ENCODE data around the gene EEPD1.

DNA sequence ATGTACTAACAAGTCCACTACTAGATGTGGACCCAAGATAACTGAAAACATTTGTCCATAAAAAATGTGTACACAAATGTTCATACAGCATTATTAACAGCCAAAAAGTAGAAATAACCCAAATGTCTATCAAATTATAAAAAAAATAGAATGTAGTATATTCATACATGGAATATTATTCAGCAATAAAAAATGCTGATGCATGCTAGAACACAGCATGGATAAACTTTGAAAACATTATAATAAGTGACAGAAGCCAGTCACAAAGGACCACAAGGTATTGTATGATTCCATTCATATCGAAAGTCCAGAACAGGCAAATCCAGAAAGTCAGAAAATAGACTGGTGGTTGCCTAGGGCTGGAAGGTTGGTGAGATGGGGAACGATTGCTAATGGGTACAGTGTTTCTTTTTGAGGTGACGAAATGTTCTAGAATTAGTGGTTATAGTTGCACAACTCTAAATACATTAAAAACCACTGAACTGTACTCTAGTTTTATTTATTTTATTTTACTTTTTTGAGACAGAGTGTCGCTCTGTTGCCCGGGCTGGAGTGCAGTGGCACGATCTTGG, 193.3 kb downstream of the EEPD1 start:
- TF ChIP-seq, protein P1, sequence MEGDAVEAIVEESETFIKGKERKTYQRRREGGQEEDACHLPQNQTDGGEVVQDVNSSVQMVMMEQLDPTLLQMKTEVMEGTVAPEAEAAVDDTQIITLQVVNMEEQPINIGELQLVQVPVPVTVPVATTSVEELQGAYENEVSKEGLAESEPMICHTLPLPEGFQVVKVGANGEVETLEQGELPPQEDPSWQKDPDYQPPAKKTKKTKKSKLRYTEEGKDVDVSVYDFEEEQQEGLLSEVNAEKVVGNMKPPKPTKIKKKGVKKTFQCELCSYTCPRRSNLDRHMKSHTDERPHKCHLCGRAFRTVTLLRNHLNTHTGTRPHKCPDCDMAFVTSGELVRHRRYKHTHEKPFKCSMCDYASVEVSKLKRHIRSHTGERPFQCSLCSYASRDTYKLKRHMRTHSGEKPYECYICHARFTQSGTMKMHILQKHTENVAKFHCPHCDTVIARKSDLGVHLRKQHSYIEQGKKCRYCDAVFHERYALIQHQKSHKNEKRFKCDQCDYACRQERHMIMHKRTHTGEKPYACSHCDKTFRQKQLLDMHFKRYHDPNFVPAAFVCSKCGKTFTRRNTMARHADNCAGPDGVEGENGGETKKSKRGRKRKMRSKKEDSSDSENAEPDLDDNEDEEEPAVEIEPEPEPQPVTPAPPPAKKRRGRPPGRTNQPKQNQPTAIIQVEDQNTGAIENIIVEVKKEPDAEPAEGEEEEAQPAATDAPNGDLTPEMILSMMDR (IDR thresholded peaks at IDR 0.05; ENCODE audit: low read depth, low read length, missing input control) = no peak
- TF ChIP-seq EGR1 (IDR thresholded peaks at IDR 0.05; ENCODE audit: low read depth in 2 of 2) (no peak), SP1 (IDR thresholded peaks at IDR 0.05) (no peak), RXRA (IDR thresholded peaks at IDR 0.05) (no peak), YY1 (IDR thresholded peaks at IDR 0.05) (no peak), GABPA (IDR thresholded peaks at IDR 0.05 in 1 of 2, conservative IDR thresholded peaks at IDR 0.05 in 1 of 2) (no peak), JUND (IDR thresholded peaks at IDR 0.05) (no peak), ZBTB33 (IDR thresholded peaks at IDR 0.05) (no peak)
- TF ChIP-seq, protein P2, sequence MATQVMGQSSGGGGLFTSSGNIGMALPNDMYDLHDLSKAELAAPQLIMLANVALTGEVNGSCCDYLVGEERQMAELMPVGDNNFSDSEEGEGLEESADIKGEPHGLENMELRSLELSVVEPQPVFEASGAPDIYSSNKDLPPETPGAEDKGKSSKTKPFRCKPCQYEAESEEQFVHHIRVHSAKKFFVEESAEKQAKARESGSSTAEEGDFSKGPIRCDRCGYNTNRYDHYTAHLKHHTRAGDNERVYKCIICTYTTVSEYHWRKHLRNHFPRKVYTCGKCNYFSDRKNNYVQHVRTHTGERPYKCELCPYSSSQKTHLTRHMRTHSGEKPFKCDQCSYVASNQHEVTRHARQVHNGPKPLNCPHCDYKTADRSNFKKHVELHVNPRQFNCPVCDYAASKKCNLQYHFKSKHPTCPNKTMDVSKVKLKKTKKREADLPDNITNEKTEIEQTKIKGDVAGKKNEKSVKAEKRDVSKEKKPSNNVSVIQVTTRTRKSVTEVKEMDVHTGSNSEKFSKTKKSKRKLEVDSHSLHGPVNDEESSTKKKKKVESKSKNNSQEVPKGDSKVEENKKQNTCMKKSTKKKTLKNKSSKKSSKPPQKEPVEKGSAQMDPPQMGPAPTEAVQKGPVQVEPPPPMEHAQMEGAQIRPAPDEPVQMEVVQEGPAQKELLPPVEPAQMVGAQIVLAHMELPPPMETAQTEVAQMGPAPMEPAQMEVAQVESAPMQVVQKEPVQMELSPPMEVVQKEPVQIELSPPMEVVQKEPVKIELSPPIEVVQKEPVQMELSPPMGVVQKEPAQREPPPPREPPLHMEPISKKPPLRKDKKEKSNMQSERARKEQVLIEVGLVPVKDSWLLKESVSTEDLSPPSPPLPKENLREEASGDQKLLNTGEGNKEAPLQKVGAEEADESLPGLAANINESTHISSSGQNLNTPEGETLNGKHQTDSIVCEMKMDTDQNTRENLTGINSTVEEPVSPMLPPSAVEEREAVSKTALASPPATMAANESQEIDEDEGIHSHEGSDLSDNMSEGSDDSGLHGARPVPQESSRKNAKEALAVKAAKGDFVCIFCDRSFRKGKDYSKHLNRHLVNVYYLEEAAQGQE (IDR thresholded peaks at IDR 0.05) = no peak
- TF ChIP-seq, protein P3, sequence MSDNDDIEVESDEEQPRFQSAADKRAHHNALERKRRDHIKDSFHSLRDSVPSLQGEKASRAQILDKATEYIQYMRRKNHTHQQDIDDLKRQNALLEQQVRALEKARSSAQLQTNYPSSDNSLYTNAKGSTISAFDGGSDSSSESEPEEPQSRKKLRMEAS (IDR thresholded peaks at IDR 0.05) = no peak
- TF ChIP-seq, protein P4, sequence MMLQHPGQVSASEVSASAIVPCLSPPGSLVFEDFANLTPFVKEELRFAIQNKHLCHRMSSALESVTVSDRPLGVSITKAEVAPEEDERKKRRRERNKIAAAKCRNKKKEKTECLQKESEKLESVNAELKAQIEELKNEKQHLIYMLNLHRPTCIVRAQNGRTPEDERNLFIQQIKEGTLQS (IDR thresholded peaks at IDR 0.05) = no peak

Measured in liver (tissue), 3 donors.